Epithelial cell of proximal tubule (primary cell): Measurements from ENCODE around the gene GASK1B. TPM values are rescaled to one million over a fixed set of nuclear protein-coding genes. Genes with fewer than 3 reads are reported as not detected.

Source experiments
- DNase-seq: peaks from one replicate; pipeline ENCODE4 v3.0.0-alpha.2; 2011; ENCODE audit warnings: low read depth
- H3K4me3 ChIP-seq: 2 replicates; pipeline ENCODE4 v1.5.1; 2011; ENCODE audit warnings: low read depth, mild to moderate bottlenecking, low read length
- total RNA-seq: library from RNA; depleted of rRNA; stranded (reverse); fragments of >200 nt; gene quantifications from 2 replicates; pipeline ENCODE4 v1.2.3, GENCODE V29; 2015
- TF ChIP-seq, protein P1 (sequence below): conservative IDR thresholded peaks from 2 replicates; pipeline ENCODE4 v1.5.1; 2012; ENCODE audit warnings: low read depth, mild to moderate bottlenecking, low read length

GASK1B gene
- total RNA-seq, result 0.17 and 0.51 TPM in 2 replicates

DNA sequence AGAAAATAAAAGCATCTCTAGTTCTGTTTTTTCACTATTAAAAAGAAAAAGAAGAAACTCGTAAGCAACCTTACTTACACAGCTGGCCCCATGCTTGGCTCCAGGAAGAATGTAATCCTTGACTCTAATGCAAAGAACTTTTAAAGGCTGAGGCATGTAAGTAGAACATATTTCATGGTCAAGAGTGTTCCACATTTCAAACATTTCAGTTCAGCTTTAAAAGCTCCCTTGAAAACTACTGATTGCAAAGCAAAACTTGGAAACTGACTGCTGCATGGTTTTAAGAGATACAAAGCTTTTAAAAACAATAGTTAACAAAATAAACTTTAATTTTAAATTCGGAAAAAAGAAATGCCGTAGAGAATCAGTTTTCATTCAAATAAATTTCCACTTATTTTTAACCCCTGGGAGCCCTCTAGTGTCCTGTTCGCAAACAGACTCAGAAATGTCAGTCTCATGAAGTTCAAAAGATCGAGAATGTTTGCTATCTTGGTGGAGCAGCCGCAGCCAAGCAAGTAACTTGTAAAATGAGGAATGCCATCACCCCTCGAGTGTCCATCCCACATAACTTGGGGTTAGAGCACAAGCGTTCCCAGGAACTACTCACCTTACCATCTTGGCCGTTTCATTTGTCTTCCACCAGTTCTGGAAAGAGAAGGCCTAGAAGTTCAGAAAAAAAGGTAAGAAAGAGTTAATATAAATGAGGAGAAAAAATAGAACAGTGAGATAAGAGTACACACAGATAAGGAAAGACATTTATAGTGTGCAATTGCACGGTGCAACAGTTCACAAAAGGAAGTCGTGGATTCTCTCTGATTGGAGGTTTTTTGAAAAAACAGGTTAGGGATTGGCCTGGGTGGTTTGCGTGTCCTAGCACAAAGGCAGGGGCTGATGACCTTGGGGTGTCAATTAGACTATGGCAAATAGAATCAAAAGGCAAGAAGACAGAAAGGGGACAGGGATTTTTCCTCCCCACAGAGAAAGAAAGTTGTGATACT, at the start of gene GASK1B:
Gene GASK1B, minus strand, starts transcription at position 765 of the 998 bp plus-strand sequence. CDS start 1,650 bp downstream, outside the sequence.
- TF ChIP-seq, protein P1, sequence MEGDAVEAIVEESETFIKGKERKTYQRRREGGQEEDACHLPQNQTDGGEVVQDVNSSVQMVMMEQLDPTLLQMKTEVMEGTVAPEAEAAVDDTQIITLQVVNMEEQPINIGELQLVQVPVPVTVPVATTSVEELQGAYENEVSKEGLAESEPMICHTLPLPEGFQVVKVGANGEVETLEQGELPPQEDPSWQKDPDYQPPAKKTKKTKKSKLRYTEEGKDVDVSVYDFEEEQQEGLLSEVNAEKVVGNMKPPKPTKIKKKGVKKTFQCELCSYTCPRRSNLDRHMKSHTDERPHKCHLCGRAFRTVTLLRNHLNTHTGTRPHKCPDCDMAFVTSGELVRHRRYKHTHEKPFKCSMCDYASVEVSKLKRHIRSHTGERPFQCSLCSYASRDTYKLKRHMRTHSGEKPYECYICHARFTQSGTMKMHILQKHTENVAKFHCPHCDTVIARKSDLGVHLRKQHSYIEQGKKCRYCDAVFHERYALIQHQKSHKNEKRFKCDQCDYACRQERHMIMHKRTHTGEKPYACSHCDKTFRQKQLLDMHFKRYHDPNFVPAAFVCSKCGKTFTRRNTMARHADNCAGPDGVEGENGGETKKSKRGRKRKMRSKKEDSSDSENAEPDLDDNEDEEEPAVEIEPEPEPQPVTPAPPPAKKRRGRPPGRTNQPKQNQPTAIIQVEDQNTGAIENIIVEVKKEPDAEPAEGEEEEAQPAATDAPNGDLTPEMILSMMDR, result peak; percentile 84
- H3K4me3 ChIP-seq, result peak within 1 kb of the TSS; percentile 5
- DNase-seq, result peak; percentile 40

- H3K4me3 ChIP-seq, result no peak overlapping the region
- DNase-seq, result no peak
- TF ChIP-seq, protein P1, result no peak
These were observed 46.8 kb upstream of the GASK1B start for GRCh38 chr4:158219623-158220022.

DNA sequence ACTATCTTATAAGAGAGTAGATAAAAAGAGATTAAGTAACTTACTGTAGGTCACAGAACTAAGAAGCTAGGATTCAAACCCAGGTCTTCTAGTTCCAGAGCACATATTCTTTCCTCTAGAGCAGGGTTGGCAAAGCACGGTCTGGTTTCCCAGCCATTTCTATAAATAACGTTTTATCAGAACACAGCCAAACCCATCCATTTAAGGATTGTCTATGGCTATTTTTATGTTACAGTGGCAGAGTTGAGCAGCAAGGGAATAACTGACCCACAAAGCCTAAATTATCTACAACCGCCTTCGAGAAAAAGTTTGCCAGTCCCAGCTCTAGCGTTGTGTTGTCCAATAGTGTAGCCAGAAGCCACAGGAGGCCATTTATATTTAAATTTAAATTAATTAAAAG, 44.9 kb upstream of the GASK1B start:
- no peak overlapping the region for H3K4me3 ChIP-seq
- TF ChIP-seq, protein P1, result no peak
- no peak for DNase-seq

DNA sequence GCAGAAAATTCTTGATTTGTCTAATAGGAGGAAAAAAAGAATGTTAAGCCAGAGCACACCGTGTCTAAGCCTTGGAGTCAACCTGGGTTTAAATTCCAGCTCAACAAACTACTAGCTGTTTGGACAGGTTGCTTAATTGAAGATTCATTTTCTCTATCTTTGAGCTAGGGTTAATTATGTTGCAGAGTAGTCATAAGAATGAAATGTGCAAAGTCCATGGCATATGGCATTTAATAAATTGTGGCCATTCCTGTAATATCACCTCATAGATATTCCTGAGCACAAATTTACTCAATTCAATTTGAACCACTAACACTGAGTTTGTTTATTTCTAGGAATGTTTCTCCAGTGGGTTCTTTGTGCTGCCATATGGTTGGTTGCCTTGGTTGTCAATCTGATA, 42.0 kb upstream of the GASK1B start:
- TF ChIP-seq, protein P1, result no peak
- DNase-seq, result no peak
- H3K4me3 ChIP-seq, result no peak overlapping the region

DNA sequence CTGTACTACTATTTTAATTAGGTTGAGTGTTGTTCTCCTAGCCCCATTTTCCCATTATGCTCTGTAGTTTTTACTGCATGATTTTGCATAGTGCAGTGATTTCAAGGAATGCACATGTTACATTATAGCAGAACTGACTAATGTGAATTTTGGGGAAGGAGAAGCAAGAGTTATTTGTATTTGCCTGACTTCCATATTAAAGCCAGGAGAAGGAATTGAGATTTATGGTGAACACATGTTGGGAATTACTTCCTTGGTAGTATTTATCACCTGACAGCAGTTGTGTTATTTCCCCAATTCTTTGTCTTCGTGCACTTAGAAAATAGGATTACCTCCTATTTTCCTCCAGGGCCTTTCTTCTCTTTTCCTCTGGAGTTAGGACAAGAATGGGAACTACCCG, 40.6 kb upstream of the GASK1B start:
- H3K4me3 ChIP-seq, result no peak overlapping the region
- TF ChIP-seq, protein P1, result no peak
- no peak for DNase-seq

- peak overlapping the region; percentile 64 for H3K4me3 ChIP-seq
- no peak for DNase-seq
- TF ChIP-seq, protein P1, result no peak
These were observed 38.4 kb upstream of the GASK1B start for GRCh38 chr4:158211222-158211621.
